Stomach (tissue), 4 donors: ENCODE data around the gene XXYLT1.

Experiments
- POLR2A ChIP-seq, 4 donors: fragments of 450-650 bp; IDR thresholded peaks; one replicate each; pipeline ENCODE4 v1.6.1; 2016; ENCODE audit warnings: antibody characterized with exemption in 4 of 4, control low read depth in 2 of 4, mild to moderate bottlenecking in 1 of 4, moderate library complexity in 1 of 4
- POLR2AphosphoS5 ChIP-seq, 3 donors: sonication (generic); formaldehyde crosslinking; IDR thresholded peaks; one replicate each; pipeline ENCODE4 v1.6.1; 2016; ENCODE audit warnings: antibody characterized with exemption in 3 of 3
- TF ChIP-seq, protein P1 (sequence below), 7 experiments: fragments of 450-650 bp in 4 of 7; fragments of 200-600 bp in 3 of 7; sonication (generic) in 3 of 7; IDR thresholded peaks; one replicate each; pipeline ENCODE4 v1.5.1; 2016 to 2019; ENCODE audit warnings: antibody characterized with exemption in 7 of 7, control low read depth in 2 of 7, mild to moderate bottlenecking in 1 of 7

DNA sequence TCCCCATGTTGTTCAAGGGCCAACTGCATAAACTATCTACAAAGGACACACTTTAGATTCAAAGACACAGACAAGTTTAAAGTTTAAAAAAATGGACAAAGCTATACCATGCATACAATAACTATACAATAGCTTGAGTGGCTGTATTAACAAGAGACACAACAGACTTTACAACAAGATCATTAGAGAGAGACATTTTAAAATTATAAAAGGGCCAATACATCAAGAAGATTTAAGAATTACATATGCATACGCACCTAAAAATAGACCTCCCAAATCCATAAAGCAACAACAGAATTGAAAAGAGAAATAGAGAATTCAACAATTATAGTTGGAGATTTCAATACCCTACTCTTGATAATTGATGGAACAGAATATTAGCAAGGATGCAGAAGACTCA lies 79.4 kb downstream of the XXYLT1 start:
- TF ChIP-seq POLR2A (IDR thresholded peaks at IDR 0.05): no peak
- TF ChIP-seq, protein P1, sequence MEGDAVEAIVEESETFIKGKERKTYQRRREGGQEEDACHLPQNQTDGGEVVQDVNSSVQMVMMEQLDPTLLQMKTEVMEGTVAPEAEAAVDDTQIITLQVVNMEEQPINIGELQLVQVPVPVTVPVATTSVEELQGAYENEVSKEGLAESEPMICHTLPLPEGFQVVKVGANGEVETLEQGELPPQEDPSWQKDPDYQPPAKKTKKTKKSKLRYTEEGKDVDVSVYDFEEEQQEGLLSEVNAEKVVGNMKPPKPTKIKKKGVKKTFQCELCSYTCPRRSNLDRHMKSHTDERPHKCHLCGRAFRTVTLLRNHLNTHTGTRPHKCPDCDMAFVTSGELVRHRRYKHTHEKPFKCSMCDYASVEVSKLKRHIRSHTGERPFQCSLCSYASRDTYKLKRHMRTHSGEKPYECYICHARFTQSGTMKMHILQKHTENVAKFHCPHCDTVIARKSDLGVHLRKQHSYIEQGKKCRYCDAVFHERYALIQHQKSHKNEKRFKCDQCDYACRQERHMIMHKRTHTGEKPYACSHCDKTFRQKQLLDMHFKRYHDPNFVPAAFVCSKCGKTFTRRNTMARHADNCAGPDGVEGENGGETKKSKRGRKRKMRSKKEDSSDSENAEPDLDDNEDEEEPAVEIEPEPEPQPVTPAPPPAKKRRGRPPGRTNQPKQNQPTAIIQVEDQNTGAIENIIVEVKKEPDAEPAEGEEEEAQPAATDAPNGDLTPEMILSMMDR (IDR thresholded peaks at IDR 0.05): no peak
- TF ChIP-seq POLR2AphosphoS5 (IDR thresholded peaks at IDR 0.05): no peak
